ENCODE measurements around the gene KIRREL2.
A peak's percentile ranks its signal among the peaks of the same experiment; 100 is the strongest.
"Not testable (repeated sequence)": the region's sequence is repeated elsewhere in the genome, so short reads cannot be mapped to it uniquely, and the experiment has no call there.

Gene KIRREL2

GRCh38 chr19:35870124-35870736, 13.5 kb downstream of the KIRREL2 start:
- not testable (repeated sequence) for DNase-seq

DNA sequence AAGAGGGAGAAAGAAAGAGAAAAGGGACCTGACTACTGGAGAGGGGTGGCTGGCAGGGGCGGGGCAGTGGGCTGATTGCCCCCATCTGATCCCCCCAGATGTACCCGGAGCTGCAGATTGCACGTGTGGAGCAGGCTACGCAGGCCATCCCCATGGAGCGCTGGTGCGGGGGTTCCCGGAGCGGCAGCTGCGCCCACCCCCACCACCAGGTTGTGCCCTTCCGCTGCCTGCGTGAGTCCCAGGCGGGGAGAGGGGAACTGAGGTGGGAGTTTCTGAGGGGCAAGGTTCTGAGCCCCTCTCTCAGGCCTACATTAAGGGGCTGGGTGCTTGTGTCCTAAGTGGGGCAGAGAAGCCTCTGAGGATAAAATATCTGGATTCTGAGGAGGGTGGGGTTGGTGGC, 14.1 kb downstream of the KIRREL2 start:
- DNase-seq, result no peak

DNA sequence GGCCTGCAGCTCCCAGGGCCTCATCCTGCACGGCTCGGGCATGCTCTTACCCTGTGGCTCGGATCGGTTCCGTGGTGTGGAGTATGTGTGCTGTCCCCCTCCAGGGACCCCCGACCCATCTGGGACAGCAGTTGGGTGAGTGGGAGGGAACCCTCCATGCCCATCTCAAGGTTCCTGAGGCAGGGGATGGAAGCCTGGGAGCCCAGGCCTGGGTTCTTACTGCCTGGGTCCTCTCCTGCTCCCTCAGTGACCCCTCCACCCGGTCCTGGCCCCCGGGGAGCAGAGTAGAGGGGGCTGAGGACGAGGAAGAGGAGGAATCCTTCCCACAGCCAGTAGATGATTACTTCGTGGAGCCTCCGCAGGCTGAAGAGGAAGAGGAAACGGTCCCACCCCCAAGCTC, 14.9 kb downstream of the KIRREL2 start:
- no peak for DNase-seq

DNA sequence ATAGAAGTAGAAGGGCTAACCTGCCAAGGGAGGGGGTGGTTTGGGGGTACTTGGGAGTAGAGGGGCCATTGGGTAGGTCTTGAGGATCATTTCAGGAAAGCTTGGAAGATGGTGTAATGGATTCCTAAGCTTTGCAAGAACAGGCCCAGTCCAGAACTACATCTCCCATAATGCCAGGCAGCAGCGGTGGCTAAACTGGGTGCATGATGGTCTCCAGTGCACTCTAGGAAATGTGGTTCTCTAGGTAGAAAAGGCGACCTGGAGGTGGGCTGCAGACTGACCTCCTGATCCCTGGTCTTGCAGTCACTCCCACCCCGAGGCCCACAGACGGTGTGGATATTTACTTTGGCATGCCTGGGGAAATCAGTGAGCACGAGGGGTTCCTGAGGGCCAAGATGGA, 15.5 kb downstream of the KIRREL2 start:
- DNase-seq, result no peak

DNA sequence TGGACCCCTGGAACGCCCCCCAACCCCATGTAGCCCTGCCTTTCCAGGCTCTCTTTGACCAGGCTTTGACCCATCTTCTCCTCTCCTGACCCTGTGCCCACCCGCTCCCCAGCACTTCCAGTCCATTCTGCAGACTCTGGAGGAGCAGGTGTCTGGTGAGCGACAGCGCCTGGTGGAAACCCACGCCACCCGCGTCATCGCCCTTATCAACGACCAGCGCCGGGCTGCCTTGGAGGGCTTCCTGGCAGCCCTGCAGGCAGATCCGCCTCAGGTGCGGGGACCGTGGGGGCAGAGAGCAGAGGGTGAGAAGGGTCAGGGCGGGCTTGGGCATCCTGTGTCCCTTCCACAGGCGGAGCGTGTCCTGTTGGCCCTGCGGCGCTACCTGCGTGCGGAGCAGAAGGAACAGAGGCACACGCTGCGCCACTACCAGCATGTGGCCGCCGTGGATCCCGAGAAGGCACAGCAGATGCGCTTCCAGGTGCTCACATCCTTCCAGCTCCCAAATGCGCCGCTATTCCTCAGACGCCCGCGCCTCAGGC, 17.8 kb downstream of the KIRREL2 start:
- no peak for DNase-seq

GRCh38 chr19:35879068-35879467, 22.4 kb downstream of the KIRREL2 start:
- DNase-seq, result no peak

GRCh38 chr19:35879770-35880317, 23.1 kb downstream of the KIRREL2 start:
- DNase-seq, result peak; percentile 65

- DNase-seq, result no peak
Observed at GRCh38 chr19:35882114-35882832, 25.6 kb downstream of the KIRREL2 start.

DNA sequence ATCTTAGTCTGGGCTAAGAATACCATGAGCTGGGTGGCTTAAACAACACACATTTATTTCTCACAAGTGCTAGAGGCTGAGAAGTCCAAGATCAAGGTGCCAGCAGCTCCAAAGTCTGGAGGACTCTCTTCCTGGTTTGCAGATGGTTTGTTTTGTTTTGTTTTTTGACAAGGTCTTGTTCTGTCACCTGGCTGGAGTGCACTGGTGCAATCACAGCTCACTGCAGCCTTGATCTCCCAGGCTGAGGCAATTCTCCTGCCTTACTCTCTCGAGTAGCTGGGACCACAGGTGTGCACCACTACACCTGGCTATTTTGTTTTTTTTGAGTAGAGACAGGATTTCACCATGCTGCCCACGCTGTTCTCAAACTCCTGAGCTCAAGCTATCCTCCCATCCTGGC, 27.2 kb downstream of the KIRREL2 start:
- DNase-seq, result no peak

DNA sequence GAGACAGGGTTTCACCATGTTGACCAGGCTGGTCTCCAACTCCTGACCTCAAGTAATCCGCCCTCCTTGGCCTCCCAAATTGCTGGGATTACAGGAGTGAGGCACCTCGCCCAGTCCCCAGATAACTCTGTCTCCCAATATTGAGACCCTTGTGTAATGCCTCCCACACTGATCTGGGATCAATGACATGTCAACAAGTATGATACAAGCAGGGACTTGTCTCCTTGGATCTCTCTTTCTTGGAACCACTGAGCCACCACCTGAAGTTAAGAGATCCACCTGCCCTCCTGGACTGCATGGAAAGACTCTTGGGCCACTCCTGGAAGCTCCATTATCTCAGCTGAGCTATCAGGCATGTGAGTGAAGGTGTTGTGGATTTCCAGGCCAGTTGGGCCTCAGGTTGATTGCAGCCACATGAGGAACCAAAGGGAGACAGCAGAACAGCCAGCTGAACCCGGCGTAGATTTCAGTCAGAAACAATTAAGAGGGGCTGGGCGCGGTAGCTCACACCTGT, 28.6 kb downstream of the KIRREL2 start:
- DNase-seq, result no peak

- DNase-seq, result no peak
Observed at GRCh38 chr19:35885904-35886303, 29.2 kb downstream of the KIRREL2 start.

GRCh38 chr19:35887197-35887596, 30.5 kb downstream of the KIRREL2 start:
- DNase-seq, result no peak

DNA sequence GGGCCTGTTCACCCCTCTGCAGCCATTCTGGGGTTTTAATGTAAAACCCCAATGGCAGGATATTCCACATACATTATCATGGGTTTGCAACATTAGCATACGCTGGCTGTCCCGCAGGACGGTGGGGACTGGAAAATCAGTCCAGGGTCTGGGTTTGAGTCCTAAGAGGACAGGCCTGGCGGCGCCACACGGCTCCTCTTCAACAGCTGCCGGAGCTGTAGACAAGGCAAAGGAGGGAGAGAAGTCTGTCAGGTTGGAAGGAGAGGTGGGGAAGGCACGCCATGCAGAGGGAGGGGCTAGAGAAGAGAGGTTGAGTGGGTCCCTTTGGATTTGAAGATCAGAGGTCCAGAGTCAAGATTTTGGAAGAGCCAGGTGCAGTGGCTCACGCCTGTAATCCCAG, 31.7 kb downstream of the KIRREL2 start:
- no peak for DNase-seq

DNA sequence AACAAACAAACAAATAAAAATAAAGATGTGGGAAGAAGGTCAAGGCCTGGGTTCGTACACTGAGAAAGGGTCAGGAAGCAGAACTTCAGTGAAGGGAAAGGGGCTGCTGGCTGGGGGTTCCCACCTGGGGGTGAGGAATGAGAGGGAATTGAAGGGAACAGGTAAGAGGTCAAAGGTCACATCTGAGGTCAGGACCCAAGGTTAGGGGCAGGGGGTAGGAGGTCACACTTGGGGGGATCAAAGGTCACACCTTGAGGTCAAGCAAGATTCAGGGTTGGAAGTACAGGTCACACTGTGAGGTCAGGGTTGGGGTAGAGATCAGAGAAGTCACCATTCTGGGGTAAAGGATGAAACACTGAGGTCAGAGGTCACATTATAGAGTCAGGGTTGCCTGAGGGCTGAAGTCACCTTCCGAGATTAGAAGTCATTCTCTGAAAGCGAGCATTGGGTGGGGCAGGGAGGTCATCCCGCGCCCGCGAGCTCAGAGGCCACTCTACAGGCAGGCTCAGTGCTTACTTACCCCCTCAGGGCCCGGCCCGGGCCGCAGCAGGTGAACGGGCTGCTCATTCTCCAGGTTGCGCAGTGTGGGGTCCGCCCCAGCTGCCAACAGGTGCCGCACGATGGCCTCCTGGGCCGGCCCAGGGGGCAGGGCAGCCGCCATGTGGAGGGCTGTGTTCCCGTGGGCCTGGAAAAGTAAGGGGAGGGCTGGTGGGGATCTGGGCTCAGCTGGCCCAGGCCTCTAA, 32.8 kb downstream of the KIRREL2 start:
- no peak for DNase-seq

DNA sequence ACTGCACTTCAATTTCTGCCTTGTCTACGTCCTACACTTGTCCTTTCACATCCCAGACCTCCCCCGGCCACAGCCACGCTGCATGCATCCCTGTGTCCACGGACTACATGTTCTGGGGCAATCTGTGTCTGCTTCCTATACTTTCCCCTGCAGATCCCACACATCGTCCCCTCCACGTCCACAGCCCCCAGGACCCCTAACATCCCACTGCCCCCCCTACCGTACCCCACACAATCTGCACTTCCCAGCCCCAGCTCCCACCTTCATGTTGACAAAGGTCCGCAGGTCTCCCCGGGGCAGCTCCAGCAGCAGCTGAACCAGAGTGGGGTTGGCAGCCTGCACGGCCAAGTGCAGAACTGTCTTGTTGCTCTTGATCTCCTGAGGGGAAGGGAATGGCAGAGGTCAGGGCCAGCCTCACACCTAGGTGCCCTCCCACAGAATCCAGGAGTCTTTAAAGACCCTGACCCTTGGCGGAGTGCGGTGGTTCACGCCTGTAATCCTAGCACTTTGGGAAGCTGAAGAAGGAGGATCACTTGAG, 33.5 kb downstream of the KIRREL2 start:
- no peak for DNase-seq

- not testable (repeated sequence) for DNase-seq
Observed at GRCh38 chr19:35891819-35892218, 35.1 kb downstream of the KIRREL2 start.

- no peak for DNase-seq
Observed at GRCh38 chr19:35894342-35894741, 37.6 kb downstream of the KIRREL2 start.

DNA sequence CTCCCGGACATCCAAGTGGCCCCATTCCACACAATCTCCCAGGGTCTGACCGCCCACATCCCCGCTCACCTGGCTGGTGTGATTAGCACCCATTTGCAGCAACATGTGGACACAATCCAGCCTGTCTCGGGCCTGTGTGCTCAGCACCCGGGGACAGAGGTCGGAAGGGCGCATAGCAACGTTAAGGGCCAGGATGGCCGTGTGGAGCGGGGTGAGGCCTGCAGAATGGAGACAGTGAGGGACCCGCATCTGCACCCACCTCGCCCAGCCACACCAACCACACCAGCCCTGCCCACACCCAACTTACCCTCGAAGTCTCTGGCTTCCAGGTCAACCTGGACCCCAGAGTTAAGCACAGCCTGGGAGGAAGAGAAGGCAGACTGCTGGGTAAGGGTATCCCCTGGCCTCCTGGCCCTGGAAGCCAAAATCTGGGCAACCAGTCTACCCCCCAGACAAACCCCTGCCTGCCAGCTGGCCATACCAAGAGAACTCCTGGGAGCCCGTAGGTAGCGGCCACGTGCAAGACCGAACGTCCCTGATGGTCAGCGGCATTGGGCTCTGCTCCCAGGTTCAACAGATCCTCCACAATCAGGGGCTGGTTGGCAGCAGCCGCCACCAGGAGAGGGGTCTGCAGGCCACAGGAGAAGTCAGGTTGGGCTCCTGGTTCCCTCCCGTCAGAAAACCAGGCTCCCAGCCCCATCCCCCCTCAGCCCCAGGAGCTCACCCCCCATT, 39.4 kb downstream of the KIRREL2 start:
- no peak for DNase-seq

DNA sequence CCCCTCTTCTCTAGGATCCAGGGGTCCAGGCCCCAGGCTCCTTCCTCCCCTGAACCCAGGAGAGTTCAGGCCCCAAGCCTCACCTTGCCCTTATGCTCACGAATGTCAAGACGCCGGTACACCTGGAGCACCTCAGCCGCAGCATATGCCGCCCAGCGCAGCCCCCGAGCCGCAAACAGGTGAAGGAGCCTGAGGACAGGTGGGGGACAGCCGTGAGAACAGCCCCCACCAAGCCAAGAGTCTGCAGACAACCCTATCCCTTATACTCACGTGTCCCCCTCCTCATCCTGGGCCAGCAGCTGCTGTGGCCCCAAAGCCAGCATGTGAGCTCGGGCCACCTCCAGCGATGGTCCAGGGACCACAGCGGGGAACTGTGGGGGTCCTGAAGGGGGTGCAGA, 39.9 kb downstream of the KIRREL2 start:
- no peak for DNase-seq

DNA sequence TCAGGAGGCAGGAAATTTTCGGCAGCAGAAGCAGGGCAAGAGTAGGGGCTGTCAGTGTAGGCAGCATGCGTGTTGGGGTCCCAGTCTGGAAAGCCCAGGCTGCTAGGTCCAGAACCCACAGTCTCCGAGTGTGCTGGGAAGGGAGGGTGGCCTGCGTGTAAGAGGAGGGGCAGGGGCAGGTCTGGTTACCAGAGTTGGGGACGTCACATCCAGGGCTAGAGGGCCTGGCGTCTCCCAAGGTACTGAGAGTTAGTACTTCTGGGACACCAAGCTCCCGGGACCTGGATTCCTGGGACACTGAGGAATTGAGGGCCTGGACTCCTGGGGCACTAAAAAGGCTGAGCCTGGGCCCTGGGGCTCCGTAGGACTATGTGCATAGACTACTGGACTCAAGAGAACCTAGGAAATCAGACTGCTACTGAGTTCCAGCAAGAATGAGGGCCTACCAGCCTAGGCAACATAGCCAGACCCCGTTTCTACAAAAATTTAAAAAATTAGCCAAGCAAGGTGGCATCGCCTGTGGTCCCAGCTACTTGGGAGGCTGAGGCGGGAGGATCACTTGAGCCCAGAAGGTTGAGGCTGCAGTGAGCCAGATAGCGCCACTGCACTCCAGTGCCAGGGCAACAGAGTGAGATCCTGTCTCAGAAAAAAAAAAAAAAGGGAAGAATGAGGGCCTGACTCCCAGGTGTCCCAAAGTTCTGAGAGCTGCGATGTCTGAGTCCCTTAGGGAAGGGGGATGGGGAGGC, 41.2 kb downstream of the KIRREL2 start:
- no peak for DNase-seq

- DNase-seq, result no peak
Observed at GRCh38 chr19:35898499-35898809, 41.7 kb downstream of the KIRREL2 start.
